UCSD-AML1 (cell line): Measurements from ENCODE around the gene FDPS.
"Not testable (repeated sequence)": the region's sequence is repeated elsewhere in the genome, so short reads cannot be mapped to it uniquely, and the experiment has no call there.

Experiments used
- DNase-seq: peaks from one replicate; lab custom pipeline; 2025; ENCODE audit not compliant: unreplicated experiment; lab: John Stamatoyannopoulos, UW

Gene FDPS

DNA sequence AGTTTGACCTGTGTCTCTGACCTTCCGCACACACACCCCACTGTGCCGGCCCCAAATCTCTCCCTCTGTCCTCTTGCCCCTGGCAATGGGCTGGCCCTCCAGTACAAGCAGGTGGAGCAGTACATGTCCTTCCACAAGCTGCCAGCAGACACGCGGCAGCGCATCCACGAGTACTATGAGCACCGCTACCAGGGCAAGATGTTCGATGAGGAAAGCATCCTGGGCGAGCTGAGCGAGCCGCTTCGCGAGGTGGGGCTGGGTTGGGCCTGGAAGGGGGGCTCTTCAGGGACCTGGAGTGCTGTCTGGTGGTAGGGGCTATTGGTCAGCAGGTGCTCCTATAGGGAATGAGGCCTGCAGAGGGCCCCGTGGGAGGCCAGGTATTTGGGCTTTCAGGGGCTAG is 23.6 kb upstream of the FDPS start:
- DNase-seq = no peak

DNA sequence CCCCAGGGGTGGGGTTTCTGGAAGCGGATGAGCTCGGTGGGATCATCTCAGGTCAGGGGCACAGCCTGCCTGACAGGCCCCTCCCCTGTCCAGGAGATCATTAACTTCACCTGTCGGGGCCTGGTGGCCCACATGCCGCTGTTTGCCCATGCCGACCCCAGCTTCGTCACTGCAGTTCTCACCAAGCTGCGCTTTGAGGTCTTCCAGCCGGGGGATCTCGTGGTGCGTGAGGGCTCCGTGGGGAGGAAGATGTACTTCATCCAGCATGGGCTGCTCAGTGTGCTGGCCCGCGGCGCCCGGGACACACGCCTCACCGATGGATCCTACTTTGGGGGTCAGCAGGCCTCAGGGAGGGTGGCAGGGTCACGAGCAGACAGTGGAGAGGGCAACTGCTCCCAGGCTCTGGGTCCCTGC is 23.0 kb upstream of the FDPS start:
- no peak for DNase-seq

DNA sequence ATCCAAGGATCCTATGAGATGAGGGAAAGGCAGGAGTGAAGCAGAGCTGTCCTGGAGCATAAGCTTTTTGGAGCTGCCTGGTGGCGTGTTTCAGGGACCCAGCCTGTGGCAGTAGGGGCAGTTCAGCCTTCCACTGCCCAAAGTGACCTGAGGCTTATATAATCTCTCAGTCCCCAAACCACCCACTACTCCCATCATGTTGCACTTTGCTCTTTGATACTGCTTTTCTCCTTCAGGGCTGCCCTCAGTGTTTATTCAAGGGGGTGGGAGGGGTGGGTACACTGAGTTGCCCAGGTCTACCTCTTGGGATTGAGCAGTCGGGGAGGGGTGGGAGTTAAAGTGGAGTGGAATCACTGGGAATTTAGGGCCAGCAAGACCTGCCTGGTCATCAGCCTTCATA is 22.1 kb upstream of the FDPS start:
- no peak for DNase-seq

DNA sequence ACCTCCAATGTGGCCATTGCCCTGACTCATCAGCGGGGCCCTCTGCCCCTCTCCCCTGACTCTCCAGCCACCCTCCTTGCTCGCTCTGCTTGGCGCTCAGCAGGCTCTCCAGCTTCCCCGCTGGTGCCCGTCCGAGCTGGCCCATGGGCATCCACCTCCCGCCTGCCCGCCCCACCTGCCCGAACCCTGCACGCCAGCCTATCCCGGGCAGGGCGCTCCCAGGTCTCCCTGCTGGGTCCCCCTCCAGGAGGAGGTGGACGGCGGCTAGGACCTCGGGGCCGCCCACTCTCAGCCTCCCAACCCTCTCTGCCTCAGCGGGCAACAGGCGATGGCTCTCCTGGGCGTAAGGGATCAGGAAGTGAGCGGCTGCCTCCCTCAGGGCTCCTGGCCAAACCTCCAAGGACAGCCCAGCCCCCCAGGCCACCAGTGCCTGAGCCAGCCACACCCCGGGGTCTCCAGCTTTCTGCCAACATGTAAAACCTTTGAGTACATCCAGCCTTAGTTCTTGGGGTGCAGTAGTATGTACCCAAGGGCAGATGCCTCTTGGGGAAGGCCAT is 20.6 kb upstream of the FDPS start:
- DNase-seq = no peak

- not testable (repeated sequence) for DNase-seq
These were observed 17.7 kb upstream of the FDPS start for GRCh38 chr1:155291006-155291405.

GRCh38 chr1:155293086-155293749 is 15.4 kb upstream of the FDPS start:
- DNase-seq = no peak

DNA sequence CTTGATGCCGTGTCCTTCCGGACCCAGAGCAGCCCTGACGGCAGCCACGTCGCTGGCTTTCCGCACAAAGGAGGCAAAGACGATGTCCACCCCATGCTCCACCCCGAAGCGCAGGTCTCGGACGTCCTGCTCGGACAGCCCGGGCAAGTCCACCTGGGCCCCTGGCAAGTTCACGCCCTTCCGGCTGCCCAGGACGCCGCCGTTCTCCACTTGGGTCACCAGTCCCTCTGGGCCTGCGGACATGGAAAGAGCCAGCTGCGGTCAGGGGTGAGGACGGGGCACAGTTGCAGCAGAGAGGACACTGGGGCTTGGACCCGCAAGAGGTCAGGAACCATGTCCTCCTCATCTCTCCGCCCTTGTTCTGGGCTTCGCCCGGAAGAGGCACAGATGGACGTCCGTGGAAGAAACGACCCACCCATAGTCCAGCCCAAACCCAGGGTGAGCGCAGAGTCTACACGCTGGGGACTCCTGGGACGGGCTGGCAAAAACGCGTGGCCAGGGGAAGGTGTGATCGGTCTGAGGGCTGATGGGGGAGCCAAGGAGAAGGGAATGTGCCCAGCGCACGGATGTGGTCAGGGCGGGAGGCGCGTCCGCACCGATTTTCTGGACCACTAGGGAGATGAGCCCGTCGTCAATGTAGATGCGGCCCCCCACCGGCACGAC is 14.0 kb upstream of the FDPS start:
- DNase-seq = no peak

- DNase-seq = no peak
These were observed 13.3 kb upstream of the FDPS start for GRCh38 chr1:155295183-155295941.

- no peak for DNase-seq
These were observed 12.8 kb upstream of the FDPS start for GRCh38 chr1:155295942-155296267.

DNA sequence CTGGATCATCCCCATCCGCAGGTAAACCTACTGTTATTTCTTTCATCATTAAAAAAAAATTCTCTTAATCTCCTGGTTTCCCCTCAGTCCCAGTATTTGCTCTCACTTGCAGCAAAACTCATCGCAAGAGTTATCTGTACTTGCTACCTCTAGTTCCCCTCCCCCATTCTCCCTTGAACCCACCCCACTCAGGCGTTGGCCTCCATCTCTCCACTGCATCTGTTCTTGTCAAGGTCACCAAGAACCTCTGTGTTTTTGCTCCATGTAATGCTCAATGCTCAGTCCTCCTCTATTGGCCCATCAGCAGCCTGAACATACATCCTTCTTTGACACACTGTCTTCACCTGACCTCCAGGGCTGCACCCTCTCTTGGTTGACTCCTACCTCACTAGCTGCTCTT is 12.0 kb upstream of the FDPS start:
- DNase-seq = no peak

DNA sequence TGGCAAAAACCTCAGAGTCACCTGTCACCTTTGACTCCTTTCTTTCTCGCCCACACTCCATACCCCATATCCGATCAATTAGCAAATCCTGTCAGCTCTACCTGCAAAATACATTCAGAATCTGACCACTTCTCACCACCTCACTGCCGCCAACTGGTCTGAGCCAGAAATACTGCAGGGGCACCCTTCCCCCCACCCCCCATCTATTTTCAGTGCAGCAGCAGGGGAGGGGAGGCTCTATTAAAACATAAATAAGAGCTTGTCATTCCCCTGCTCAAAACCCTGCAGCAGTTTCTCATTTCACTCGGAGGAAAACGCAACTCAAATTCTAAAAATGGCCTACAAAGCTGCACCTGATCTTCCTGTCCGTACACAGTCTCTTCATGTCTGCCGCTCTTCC is 11.3 kb upstream of the FDPS start:
- DNase-seq = no peak

DNA sequence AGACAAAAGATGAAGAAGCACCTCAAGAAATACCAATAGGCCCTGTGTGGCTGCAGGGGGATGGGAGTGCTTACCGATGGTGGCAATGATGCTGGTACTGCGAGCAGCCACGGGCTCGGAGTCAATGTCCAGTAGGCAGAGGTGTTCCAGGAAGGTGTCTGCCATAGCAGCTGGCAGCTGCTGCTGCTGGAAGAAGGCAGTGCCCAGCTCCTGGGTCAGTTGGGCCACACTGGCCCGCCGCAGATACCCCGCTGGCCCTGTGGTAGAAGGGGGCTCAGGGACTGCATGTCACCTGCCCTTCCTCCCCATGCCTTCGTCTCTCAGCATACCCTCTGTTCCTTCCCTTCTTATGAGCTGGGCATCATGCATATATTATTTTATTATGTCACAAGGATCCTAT is 8.6 kb upstream of the FDPS start:
- no peak for DNase-seq

DNA sequence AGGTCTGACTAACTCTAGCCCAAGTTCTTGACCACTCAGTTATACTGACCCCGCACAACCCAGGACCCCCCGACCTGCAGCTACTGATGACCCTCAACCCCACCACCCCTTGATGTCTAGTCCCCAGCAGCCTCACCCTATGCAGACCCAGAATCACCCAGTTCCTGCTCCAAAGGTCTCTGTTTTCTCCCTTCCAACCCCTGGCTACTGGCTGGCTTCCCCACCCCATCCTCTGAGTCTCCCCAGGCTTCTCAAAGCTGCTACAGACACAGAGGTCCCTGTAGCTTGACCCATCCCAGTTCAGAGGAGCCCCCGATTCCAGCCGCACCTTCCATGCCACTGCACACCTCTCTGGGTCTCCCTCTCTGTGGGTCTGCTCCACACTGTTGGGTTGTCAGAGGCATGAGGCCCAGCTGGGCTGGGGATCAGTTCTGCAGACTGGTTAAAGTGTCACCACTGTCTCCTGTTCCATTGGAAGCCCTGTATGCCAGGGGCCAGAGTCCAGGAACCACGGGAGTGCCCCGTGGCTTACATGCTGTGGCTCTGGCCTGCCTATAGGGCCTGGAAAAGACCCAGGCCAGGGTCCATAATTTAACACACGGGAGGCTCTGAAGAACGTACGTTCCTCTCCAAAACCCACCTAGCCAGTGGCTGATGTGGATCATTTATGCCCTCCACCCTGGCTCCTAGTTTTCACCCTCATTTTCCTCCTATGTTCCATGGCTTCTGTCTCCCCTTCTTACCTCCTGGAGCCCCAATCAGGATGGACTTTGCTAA is 7.9 kb upstream of the FDPS start:
- no peak for DNase-seq

DNA sequence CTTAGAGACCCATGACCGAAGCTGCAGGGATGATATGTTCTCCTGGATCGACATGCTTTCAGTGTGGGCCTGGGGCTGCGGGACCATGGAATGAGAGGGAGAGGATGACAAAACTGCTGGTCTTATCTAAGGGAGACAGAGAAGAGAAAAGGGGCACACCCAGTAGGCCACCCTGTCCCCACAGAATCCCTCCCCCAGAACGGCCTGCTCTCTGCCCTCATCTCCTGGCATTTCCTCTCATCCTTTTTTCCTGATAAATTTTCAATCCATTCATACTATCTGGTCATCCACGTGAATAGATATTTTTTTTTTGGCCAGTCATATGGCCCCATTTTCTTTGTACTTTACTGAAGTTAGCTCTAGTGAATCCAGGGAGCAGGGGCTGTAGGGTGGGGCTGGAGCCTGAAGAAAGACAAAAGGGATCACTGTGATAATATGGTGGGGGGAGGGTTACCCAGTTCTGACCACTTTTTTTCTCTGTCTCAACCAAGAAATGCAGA is 7.3 kb upstream of the FDPS start, which contains the start of gene PKLR:
Gene PKLR (minus strand): TSS at position 97 of the 500 bp plus-strand sequence. CDS start 43 bp downstream, at position 54.
- no peak for DNase-seq

GRCh38 chr1:155304558-155305063 is 4.1 kb upstream of the FDPS start:
- no peak for DNase-seq

DNA sequence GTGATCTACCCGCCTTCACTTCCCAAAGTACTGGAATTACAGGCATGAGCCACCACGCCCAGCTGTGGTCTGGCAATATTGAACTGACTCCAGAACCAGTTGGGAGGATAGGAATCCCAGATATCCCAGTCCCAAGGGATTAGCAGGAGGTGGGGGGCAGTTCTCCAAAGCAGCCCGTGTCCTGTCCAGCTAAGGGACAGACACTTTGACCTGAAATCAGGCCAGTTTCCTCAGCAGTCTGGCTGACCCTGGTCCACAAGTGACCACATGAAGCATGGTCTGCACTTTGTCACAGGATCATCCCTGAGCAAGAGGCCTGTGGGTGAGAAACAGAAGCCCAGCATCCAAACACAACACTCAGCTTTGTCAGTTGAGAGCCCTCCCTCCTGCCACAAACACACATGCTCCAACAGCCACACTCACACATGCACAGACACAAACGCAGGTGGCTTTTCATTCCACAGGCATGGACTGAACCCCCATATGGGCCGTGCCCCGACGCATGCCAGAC is 2.7 kb upstream of the FDPS start:
- no peak for DNase-seq

- no peak for DNase-seq
These were observed 1.4 kb upstream of the FDPS start for GRCh38 chr1:155307247-155307740.

GRCh38 chr1:155309423-155310021 is 856 bp downstream of the FDPS start:
- no peak for DNase-seq

GRCh38 chr1:155313261-155313660 is 4.6 kb downstream of the FDPS start:
- DNase-seq = no peak

- no peak for DNase-seq
These were observed 8.3 kb downstream of the FDPS start for GRCh38 chr1:155316922-155317321.
